Measurements from ENCODE around the gene PIGP.

GRCh38 chr21:37063433-37063832 is 9.4 kb downstream of the PIGP start:
- TF ChIP-seq CTCF (IDR thresholded peaks at IDR 0.05) = no peak
- no peak for TF ChIP-seq EP300 (IDR thresholded peaks at IDR 0.05)

All from ovary (tissue), 3 donors.